D341Med (cell line): ENCODE measurements around the gene ADAP1.
"Not testable (repeated sequence)": the region's sequence is repeated elsewhere in the genome, so short reads cannot be mapped to it uniquely, and the experiment has no call there.

Source experiments
- DNase-seq: peaks from one replicate; pipeline ENCODE4 v3.0.0; 2012; ENCODE audit warnings: low spot score

ADAP1 gene

DNA sequence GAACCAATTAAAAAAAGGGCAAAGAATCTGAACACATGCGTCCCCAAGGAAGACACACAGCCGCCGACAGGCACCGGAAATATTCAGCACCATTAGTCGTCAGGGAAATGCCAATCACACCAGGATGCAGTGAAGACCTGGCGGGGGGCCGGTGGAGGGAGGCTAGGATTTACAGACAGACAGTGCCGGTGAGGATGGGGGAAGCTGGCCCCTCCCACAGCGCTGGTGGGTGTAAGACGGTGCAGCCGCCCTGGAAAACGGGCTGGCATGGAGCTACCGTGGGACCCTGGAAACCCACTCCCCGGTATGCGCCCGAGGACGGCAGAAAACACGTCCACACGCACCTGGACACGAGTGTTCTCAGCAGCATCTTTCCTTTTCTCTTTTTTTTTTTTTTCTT is 4.8 kb upstream of the ADAP1 start:
- DNase-seq: no peak

DNA sequence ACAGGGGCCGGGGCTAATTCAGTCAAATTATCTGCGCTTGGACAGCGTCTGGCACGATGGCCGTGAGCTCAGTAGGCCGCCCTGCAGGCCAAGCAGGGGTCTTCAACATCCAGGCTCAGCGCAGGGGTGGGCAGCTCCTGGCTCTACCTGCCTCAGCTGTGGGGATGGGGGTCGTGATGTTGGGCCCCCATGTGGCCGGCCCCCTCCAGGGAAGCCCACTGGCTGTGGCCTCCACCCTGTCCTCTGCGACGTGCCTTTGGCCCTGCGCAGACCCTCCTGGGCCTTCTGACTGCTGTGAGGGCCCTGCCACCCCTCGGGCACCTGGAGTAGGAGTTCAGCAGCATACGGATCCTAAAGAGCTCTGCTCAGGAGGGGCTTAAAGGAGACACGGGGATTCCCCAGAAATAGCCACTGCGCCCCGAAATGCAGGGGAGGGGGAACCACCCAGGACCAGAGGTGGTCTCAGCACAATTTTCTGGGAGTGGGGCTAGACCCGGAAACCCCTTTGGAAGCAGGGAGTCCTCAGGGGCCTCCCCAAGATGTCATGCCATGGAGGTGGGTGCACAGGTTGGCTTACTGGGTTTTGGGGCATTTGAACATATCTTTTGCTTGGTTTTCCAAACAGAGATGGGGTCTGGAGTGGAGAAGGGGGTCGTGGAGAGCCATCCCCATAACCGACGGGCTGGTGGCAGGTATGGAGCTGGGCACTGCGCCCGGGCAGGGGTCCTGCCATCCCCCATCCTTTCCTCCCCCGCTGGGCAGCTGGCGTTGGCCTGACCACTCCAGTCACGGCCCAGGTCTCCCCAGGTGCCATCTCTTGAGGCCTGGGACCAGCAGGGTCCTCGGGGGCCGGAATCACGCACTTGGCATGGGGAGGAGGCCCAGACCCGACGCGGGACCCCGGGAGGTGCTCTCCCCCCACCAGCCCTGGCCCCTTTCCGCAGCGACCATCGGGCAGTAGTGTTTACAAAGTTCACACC is 4.0 kb upstream of the ADAP1 start:
- DNase-seq: no peak

DNA sequence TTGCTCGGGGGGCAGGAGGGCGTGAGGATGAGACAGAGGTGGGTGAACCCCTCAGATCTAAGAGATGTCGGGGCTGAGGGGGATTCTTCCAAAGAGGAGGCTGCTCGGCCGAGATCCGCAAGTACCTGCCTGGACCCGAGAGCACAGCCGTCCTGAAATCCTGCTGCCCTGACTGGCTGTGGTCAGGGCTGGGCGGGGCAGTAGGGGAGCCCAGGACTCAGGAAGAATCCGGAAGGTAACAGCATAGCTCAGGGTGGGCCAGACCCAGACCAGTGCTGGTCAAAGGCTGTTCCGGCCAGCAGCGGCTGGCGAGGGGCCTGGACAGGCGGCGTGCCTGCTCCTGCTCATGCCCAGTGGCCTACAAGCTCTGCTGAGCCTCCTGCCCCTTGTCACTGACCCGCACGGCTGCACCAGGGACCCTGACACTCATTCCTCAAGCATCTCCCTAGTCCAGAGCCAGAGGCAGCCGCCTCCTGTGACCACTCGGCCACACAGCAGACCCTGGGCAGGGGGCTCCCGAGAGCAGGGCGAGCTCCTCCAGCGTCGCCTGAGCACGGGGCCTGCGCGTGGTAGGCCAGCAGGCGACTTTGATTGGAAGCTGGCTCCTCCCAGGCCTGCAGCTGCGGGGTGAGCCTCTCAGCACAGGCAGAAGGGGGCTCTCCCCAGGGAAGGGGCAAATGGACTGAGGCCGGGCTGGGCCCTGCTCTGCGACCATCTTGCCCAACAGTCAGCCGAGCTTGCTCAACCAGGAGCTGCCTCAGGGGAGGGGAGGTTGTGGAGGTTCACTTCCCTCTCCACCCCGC is 3.1 kb upstream of the ADAP1 start:
- DNase-seq: peak; percentile 19

DNA sequence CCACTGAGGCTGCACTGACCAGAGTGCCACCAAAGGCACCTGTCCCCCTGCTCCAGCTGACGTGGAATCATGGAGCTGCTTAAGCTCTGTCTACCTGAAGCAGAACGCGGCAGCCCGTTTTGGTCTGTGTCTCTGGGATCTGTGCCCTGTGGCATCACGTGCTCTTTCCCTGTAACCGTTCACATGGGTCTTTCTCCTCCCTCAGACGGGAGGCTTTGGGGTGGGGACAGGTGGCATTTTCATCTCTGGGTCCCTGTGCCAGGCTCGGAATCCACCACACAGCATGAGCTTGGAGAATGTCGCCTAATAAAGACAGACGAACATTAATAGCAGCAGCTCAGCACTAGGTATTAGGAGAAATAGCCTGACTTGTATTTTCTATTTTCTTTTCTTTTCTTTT is 1.6 kb upstream of the ADAP1 start:
- DNase-seq: peak; percentile 24

DNA sequence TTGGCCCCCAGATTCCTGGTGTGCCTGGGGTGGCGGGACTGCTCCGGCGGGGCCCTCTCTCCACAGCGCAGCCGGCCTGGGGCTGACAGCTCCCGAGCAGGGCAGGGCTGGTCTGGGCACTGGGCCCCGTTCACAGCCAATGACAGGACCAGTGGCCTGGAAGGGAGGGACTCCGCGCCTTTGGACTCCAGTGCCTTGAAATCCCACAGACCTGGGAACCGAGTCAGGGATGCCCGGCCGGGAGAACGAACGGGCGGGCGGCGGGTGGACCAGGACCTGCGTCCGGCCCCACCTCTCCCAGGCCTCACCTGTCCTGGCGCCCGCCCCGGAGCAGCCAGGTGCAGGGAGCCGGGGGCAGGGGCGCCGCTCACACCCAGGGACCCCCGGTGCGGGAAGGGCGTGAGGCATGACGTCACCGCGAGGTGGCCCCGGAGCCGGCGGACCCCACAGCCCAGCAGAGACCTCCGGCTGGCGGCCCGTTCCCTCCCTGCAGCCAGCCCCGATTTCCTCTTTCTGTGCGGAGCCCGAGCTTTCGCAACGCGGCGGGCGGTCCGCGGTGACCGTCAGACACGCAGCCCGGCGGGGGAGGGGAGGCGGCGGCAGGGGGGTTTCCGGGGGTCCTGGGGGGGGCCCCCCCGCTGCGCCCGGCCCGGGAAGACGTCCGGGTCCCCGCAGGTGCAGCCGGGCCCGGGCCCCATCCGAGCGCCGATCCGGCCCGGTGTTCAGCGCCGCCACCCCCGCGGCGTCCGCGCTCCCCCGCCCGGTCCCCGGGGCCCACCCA is 743 bp downstream of the ADAP1 start:
- DNase-seq: no peak

DNA sequence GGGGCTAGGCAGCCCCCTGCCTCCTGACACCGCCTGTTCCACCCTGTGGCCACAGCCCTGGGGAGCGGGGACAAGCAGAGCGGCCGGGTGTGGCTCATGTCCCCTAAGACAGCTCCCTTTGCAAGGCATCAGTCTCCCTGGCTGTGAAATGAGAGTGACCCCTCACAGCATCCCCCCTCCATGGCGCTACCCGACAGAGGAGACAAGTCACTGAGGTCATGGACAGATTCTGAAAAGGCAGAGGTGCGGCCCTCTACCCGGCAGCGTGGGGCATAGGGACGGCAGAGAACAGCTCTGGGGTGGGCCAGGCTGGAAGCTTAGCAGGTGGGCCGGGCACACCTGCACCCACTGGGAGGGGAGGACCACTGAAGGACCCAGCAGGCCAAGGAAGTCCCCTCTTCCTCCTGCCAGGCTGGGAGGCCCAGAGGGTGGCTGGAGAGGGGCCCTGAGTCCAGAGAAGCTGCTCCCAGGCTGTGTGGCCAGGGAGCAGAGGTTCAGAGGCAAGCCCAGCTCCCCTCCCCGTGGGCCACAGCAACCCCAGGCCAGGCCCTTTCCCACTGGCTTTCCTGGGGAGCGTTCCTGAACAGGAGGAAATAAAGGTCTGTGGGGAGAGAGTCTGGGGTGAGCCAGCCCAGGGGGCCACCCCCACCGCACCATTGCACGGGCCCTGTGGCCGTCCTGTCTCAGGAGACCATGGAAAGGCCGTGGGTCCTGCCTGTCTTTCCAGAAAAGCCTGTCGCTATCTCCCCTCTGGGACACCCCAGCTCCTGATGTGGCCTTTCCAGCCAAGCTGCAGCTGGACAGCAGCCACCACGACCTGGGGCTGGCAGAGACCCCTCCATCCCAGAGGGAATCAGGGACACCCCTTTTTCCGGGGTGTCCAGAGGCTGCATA is 1.7 kb downstream of the ADAP1 start:
- peak; percentile 40 for DNase-seq

DNA sequence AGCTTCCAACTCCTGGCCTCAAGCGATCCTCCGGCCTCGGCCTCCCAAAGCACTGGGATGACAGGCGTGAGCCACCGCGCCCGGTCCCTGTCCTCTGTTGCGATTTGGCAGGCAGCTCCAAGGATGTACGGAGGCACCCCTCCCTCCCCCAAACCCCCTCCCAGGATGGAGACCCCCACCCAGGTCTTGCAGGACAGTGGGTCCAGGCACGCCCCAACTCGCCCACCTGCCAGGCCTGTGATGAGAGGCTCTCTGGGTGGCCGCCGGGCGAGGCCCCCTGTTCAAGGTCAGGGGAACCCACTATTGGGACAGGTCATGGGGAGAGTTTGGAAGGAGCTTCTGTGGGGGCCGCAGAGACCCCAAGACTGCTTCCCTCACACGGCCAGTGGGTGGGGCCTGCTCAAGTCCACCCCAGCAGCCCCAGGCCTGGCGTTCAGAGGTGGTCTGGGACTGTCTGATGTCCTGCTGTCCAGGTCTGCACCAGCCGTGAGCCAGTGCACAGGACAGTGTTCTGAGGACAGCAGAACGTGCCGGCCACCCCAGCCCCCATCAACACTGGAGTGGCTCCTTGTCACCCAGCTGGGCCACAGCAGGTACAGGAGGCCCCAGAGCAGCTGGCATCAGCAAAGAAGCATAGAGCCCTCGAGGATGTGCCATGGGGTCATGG is 2.5 kb downstream of the ADAP1 start:
- peak; percentile 30 for DNase-seq

DNA sequence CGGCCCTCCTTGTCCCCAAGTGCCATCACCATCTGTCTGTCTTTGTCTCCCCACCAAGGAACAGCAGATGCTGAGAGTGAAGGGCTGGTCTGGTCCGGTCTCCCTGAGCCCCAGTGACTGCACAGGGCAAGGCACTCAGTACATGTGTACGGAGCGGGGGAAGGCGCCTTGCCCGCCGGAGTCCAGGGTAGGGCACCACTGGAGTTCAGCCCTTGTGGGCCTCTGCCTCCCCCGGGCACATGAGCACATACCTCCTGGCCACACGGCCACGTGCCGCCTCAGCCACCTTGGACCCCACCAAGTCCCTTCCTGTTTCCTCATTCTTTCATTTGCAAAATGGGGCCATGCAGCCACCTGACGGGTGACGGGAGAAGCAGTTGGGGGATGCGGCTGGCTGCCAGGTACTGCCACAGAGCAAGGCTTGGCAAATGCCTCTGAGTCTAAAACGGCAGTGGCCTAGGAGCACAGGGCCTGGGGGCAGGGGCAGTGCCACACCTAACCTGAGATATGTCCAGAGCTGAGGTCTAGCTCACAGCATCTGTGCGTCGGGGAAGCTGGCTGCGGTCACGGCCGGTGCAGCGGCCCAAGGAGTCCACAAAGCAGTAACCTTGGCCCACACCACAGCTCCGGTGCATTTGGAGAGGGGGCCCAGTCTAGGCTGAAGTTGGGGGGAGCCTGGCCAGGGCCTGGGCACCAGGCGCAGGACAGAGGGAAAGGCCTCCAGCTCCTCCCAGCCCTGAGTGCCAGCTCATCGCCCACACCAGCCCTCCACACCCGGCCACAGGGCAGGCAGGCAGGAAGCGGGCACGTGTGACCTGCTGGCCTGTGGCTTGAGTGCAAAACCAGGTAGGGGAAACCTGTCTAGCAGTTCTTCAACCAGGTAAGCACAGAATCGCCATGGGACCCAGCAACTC is 5.2 kb downstream of the ADAP1 start:
- DNase-seq: peak; percentile 22

DNA sequence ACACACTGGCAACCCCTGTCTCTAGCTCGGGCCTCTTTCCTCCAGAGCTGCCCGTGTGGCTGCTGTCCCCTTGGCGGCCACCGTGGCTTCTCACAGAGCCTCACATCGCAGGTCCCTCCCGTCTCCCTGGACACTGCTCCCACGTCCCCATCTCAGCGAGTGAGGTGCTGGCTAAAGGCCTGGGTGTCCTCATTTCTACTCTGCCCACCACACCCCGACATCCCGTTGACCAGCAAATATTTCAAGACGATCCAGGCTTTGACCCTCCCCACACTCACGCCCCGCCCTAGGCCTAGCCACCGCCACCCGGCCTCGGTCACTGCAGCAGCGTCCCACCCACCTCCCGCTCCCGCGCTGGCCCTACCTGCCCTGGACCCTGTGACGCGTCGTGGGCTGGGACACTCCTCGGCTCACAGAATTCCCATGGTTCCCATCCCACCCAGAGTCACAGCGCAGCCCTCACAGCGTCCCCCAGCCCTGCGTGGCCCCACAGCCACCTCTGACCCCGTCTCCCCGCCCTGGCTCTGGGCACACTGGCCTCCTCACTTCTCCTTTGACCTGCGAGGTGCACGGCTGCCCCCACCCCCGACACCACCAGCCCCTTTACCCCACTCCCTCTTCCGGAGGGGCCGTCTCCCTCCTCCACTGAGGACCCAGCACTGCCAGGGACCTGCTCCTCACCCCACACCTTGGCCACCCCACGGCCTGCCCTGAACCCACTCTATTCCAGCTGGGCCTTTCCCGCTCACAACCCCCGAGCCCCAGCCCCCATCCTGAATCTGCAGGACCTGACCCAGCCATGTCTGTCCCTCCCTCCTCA is 6.9 kb downstream of the ADAP1 start:
- no peak for DNase-seq

DNA sequence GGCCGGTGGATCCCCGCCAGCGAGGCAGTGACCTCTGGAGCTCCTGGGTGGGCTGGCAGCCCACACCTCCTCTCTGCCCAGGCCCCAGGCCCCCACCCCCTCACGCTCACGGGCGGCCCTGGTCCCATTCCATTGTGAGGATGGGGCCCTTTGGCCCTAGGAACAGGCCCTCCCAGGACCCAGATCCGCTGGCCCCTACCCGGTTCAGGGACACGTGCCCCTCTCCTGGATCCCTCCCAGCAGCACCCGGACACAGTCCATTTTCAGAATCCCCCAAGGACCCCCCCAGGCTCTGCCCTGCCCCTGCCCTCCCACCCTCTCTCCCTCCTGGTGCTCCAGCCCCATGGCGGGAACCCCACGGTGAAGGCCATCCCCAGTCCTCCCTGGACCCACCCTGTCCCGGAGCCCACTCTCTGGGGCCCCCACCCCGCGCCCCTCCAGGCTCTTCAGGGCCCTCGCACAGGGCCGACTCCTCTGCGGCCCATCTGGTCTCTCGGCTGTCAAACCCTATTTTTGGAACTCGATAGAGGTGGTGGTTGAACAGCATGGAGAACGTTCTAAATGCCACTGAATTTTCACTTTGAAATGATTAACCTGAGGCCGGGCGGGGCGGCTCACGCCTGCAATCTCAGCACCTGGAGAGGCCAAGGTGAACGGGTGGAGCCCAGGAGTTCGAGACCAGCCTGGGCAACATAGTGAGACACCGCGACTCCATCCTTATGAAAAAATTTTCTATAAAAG is 8.1 kb downstream of the ADAP1 start:
- no peak for DNase-seq

DNA sequence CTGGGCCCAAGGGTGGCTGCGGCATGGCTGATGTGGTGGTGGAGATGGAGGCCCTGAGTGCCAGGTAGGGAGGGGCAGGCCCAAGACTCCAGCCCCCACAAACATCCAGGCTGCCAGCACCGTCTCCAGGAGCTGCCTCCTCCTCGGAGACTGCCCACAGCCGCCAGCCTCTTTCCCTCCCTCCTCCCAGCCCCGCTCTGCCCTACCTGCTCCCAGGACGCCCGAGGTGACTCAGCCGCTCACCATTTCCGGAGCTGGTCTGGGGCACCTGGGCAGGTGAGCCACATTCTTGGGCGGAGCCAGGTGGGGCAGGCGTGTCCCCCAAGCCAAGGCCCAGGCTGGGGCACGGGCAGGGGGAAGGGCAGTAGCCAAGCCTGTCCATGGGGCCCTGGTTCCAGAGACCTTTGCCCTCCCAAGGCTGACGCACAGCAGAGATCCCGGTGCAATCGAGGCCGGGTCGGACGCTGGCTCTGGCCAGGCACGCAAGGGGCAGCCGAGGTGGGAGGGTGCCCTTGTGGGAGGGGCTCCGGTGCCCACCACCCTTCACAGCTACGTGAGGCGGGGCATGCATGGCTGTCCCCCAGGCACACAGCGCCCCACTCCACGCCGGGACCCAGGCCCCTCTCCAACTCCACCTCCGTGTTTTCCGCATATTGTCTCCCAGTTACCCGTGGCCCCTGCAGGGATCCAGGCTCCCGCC is 8.8 kb downstream of the ADAP1 start:
- DNase-seq: no peak

DNA sequence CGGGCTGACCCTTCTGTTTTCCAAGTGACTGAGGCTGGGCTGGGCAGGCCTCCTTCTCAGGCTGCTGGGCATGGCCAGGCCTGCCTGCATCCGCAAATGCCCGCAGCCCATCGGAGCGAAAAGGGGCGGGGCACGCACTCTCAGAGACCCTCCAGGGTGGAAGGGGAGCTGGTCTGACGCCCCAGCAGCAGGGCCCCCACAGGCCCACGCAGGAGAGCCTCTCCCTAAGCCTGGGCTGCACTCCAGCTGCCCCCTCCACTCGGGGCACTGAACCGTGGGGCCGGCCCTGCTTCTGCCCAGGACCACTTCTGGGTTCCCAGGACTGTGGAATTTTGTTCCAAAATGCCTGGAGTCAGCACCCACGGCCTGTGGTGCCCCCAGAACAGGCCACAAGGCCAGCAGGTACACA is 9.3 kb downstream of the ADAP1 start:
- no peak for DNase-seq

DNA sequence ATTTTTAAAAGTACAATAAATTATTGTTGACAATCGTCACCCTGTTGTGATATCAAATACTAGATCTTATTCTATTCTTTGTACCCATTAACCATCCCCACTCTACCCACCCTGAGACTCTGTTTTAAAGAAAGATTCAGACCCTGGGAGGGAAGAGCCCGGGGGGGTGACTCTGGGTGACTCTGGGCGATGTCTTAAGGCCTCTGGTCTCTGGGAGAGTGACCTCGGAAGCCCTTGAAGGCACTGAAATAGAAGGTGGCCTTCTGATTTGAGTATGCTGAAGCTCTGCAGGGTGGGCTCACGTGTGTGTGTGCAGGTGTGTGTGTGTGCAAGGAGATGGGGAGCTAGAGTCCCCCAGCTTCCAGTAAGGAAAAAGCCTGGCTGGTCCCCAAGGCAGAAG is 9.7 kb downstream of the ADAP1 start:
- DNase-seq: no peak

DNA sequence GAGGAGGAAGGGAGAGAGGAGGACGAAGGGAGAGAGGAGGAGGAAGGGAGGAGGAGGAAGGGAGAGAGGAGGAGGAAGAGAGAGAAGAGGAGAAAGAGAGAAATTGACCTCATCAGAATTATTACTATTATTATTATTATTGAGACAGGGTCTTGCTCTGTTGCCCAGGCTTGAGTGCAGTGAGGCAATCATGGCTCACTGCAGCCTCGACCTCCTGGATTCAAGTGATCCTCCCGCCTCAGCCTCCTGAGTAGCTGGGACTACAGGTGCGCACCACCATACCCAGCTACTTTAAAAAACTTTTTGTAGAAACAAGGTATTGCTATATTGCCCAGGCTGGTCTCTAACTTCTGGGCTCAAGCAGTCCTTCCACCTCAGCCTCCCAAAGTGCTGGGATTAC is 10.7 kb downstream of the ADAP1 start:
- not testable (repeated sequence) for DNase-seq

DNA sequence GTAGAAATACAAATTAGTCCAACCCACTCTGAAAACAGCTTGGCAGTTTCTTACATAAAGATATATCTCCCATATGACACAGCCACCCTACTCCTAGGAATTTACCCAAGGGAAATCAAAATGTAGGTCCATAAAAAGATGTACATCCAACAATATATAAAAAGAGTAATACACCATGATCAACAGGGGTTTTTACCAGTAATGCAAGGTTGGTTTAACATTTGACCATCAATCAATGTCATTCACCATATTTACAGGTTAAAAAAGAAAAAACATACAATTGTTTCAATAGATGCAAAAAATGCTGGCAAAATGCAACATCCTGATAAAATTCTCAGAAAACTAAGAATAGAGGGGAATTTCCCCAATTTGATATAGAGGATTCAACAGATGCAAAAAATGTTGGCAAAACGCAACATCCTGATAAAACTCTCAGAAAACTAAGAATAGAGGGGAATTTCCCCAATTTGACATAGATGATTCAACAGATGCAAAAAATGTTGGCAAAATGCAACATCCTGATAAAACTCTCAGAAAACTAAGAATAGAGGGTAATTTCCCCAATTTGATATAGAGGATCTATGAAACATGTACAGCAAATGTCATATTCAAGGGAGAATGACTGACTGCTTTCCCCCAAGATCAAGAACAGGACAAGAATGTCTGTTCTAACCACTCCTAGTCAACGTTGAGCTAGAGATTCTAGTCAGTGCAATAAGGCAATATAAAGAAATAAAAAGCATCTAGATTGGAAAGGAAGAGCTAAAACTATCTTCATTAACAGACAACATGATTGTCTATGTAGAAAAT is 13.7 kb downstream of the ADAP1 start:
- no peak for DNase-seq

DNA sequence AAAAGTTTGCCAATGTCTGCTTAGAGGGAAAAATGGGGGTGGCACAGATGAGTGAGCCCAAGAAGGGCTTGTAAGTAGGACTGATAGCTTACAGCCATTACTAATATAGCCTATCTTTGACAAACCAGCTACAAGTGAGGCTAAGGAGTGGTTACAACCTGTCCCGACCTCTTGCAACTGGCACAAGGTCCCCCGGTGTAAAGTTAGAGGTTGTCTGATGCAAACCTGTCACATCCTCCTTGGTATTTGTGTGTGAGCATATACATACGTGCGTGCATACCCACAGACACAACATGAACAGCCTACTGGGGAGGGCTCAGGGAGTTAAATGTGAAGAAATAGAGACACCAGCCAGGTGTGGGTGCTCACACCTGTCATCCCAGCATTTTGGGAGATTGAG is 14.6 kb downstream of the ADAP1 start:
- no peak for DNase-seq
